Measurements from ENCODE around the gene CNOT3.
A peak's percentile ranks its signal among the peaks of the same experiment; 100 is the strongest.
"Not testable (repeated sequence)": the region's sequence is repeated elsewhere in the genome, so short reads cannot be mapped to it uniquely, and the experiment has no call there.

Gene CNOT3

DNA sequence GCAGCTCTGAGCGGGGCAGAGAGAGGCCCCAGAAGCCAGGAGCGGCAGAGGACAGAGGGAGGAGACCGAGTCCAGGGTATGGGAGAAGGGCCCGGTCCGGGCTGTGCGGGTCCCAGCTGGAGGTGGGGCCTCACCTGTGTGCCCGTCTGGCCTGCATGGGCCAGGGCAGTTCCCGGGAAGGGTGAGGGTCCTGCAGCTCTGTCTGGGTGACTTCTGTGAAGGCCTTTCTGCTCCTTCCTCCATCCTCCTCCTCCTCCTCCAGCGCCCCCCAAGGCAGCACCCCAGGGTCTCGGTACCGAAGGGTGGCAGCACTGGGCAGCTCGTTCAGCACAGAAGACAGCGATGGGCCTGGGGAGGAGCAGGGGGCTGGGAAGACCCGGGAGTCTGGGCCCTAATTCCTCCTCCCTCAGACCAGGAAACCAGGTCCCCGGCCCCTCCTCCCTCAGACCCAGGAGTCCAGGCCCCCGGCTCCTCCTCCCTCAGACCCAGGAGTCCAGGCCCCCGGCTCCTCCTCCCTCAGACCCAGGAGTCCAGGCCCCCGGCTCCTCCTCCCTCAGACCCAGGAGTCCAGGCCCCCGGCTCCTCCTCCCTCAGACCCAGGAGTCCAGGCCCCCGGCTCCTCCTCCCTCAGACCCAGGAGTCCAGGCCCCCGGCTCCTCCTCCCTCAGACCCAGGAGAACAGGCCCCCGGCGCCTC, 34.3 kb downstream of the CNOT3 start:
- DNase-seq (ENCODE audit: low read depth): not testable (repeated sequence)

DNA sequence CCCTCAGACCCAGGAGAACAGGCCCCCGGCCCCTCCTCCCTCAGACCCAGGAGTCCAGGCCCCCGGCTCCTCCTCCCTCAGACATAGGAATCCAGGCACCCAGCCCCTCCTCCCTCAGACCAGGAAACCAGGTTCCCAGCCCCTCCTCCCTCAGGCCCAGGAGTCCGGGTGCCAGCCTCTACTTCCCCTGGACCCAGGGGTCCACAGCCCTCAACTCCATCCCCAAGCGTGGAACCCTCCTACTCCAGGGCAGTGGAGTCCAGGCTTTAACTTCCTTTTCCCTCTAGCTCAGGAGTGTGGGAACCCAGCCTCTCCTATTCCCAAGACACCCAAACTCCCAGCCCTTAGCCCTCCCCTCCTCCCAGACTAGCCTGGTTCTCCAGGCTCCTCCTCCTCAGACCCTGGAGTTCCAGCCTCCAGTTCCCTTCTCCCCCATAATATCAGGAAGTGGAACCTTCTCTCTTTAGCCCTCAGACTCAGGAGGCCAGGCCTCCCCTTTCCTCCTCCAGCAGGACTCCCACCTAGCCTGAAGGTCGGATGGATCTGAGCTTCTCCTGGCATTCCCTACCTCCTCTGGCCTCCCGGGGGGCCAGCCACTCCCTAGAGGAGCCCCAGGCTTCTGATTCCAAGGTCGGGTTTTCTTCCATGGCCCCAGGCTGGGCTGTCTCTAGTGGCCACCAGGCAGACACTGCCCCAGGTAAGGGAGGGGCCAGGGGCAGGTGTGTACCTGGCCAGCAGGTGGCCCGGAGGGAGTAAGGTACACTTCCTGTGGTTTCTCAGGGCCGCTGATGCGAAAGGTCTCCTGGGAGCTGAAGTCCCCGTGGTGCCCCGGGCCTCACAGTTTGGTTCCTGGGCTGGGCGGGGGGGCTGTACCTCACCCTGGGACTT, 35.2 kb downstream of the CNOT3 start, which contains the start of gene TMC4:
TSS of gene TMC4 (minus strand) at position 690 of the 888 bp plus-strand sequence. CDS start at position 647, 43 bp downstream.
- DNase-seq (ENCODE audit: low read depth): no peak

DNA sequence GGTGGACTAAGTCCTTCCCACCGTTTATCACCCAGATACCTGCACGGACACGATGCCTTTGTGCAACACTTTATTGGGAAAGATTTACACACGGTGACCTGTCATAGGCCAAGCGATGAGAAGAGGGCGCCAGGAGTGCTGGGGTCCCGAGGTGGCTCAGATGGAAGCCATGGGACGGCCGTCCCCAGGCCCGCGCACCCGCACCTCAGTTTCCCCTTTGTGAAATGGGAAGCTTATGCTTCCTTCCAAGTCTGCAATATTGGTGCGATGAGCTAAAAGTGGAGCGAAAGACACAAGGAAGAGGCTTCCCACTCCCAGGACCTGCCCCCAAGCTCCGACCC, 35.8 kb downstream of the CNOT3 start:
- DNase-seq (ENCODE audit: low read depth): no peak

DNA sequence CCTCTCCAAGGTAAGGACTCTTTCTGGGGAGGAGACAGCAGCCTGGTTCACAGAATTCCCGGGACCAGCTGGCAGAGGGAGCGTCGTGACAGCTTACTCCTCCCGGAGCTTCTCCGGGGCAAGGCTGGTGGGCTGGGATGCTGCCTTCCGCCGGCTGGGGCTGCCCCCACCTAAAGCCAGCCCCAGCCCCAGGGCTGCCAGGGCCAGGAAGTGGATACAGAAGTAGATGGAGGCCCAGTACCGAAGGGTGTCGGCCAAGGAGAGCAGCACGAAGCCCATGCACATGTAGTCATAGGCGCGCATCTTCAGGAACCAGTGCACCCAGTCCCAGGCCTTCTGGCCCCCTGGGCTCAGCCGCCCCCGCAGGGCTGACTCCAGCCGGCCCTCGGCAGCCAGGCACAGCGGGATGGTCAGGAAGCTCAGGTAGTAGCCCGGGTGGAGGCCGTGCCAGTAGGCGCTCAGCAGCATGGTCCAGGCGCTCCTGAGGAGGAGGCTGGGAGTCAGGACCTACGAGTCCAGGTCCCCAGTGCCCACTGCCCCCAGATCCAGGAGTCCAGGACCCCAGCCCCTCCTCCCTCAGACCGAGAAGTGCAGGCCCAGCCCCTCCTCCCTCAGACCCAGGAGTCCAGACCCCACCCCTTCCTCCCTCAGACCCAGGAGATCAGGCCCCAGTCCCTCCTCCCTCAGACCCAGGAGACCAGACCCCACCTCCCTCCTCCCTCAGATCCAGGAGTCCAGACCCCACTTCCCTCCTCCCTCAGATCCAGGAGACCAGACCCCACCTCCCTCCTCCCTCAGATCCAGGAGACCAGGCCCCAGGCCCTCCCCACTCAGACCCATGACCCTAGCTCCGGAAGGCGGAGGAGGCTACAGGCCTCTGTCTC, 36.6 kb downstream of the CNOT3 start:
- DNase-seq (ENCODE audit: low read depth): no peak

DNA sequence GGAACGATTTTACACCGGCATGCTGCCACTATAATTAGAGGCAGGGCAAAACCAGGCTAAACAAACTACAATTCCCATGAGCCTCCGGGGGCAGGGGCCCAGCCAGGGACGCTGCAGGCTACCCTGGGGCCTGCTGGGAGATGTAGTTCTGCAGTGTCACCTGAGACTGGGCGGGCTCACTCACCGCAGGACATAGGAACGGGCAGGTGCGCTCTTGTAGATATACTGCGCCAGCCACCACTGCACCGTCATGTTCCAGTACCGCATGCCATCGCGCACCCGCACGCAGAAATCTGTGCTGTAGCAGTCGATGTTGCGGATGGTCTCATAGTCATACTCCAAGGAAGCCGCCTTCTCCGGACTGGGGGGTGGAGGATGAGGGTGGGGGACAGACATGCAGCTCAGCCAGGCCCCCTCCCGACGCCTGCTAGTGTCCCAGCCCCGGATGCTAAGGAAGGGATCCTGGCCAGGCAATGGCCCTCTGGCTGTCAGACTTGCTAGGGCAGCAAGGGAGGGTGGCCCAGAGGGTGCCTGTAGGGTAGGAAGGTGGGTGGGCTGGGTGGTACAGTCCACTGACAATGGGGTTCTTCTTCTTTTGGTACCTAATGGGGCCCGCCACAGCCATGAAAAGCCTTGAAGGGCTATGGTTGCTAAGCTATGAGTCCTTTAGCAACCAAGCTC, 41.2 kb downstream of the CNOT3 start:
- DNase-seq (ENCODE audit: low read depth): no peak

DNA sequence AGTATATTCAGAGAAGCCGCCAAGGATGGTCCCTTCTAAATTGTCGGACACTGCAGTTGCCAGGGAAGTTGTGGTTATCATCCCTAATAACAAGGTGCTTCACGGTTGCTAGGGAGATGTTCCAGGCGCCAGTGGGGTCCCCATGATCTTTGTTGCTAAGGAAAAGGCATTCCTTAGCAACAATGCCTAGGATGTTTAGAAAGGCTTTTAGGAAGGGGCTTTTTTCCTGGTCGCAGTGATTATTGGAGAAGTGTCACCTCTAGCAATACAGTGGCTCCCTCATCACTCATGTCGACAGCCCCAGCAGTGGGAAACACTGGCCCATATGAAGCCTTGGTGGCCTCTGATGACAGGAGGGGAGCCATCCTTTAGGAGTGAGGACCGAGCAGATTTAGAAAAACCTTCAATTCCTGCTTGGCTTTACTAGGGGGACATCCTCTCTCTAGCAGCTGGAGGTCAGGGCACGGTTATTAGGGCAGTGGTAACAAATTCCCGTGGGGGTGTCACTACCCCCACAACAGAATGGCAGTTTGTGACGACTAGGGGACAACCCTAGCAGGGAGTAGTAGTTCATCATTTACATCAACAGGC, 41.8 kb downstream of the CNOT3 start:
- no peak for DNase-seq (ENCODE audit: low read depth)

DNA sequence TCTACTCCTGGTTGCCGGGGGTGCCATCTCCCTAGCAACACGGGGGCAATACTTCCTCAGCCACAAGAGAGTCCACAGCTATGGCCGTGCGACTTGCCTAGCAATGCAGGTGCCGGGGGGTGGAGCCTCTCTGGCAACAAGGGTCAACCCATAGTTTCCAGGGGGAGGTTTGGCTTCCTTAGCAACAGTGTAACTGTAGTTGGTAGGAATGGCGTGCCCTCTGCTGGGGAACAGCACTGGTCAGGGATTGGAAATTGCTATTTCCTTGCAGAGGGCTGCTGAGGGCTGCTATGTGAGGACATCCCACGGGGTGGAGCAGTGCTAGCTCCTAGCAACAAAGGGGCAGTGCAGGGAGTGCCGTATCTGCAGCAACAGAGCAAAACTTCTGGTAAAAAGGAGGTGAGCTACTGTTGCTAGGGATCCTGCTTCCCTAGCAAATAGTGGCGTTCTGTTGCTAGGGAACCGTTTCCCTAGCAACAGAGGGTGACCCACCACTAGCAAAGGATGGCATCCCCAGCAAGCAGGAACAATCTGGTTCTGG, 42.4 kb downstream of the CNOT3 start:
- DNase-seq (ENCODE audit: low read depth): no peak

DNA sequence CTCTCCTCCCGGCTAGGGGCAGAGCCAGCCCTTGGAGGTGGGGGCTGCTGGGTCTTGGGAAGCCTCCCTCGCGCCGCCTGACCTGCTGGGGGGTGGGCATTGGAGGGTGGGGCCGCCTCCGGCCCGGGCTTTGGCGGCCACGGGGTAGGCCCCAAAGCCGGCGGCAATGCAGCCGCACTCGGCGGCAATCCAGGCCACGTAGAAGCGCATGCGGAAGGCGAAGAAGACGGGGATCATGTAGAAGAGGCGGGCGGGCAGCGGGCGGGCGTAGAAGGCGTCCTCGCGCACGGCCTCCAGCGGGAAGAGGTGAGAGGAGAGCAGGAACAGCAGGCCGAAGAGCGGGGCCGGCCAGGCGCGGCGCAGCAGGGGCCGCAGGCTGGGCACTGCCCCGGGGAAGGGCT, 43.1 kb downstream of the CNOT3 start:
- no peak for DNase-seq (ENCODE audit: low read depth)

DNA sequence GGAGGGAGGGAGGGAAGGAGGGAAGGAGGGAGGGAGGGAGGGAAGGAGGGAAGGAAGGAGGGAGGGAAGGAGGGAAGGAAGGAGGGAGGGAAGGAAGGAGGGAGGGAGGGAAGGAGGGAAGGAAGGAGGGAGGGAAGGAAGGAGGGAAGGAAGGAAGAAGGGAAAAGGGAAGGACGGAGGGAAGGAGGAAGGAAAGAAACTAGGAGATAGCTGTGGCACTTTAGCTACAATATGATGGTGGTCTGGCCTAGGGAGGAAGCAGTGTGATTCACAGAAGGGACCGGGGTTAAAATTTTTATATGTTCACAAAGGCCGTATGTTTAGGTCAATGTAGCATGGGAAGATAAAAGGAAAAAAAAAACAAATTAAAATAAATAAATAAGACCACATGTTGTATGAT, 44.3 kb downstream of the CNOT3 start:
- DNase-seq (ENCODE audit: low read depth): not testable (repeated sequence)

DNA sequence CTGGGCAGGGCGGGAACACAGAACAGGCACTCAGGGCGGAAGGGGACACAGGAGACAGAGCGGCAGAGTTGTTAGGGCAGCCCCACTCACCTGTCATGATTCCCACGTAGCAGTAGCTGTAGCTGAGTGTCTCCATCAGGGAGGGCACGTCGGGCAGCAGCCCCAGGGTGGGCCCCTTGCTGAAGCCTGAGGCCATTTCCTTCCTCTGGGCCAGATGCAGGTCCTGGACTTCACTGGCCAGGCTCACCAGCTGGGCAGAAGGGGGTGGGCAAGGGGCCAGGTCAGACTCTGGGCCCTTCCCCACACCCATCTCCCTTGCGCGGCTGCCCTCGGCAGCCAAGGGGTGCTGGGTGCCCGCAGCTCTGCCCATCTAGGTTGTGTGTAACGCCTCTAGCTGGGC, 45.9 kb downstream of the CNOT3 start:
- DNase-seq (ENCODE audit: low read depth): no peak

DNA sequence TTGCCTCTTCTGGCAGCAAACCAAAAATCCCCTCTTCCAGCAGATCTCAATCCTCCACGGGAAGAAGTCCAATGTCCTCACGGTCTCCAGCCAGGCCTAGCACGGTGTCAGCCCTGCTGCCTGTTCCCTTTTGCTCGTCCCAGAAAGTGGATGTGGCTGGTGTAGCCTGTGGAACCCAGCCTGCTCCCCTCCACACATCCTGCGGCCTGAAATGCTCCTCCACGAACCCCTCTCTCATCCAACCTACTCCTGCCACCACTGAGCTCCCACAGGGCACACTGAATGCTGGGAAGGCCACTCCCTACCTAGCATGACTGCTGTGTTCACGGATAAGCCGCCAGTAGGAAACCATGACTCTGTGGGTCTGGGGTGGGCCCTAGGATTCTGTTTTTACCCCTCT, 48.8 kb downstream of the CNOT3 start:
- DNase-seq (ENCODE audit: low read depth): no peak

DNA sequence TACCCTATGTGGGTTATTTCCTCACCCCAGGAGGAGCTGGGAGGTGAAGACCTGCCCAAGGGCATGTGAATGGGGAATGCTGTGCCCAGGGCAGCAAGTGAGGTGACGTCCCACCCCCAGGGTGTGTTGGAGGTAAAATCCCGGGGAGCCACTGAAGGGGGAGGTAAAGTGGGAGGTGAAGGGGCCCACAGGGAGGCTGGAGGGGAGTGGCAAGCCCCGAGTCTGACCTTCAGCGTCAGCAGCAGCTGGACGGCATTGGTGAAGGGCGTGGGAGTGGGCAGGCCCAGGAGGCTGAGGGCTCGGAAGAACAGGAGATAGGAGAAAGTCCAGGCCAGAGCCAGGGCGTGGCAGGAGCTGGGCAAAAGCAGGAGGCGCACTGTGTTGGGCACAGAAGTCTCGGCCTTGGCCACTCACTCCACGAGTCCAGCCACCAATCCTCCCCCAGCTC, 49.4 kb downstream of the CNOT3 start:
- DNase-seq (ENCODE audit: low read depth): no peak

DNA sequence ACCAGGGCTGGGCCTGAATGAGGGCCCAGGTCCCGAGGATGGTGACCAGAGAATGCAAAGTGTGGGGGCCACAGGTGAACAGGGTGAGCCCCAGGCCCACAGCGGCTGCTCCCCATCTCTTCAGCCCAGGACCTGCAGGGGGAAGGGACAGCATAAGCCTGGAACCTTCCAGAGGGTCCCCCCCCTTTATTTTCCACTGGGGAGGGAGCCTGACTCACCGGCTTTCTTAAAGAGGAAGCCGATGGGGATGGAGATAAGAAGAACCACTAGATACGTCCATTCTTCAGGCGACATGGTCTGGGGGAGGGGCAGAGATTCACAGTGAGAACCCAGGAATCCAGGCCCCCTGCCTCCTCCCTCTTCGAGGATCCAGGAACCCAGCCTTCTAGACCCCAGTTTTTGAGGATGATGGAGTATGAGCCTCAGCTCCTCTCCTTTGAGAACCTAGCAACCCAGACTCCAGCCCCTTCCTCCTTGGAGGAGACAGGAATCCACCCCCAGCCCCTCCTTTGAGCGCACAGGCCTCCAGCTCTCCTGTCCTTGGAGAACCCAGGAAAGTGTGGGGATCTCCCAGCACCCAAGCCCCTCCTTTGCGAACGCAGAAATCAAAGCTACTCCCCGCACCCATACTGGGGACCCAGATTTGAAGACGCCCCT, 50.8 kb downstream of the CNOT3 start:
- DNase-seq (ENCODE audit: low read depth): no peak

DNA sequence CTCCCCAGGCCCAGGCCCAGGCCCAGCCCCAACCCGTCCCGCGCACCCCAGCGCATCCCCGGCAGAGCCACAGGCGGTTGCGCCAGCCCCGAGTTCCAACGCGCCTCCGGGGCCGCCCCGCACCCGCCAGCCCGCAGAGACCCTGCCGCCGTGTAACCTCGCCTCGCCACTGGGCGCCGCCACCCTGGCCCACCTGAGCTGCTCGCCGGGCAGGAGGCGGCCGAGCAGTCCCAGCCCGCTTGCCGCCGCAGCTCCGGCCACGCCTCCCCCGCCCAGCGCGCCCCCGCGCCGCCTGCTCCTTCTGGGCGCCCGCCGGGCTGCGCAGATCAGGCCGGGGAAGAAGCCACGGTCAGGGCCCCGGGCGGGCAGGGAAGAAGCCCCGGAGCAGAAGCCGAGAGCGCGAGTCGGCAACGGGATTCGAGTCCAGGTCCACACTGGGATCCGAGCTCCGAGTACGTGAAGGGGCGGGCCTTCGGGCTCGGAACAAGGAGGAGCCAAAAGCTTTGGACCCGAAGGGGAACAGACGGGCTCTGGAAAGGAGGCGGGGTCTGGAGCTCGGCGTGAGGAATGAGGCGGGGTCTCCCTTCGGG, 51.7 kb downstream of the CNOT3 start, which contains the start of gene MBOAT7:
TSS of gene MBOAT7 (minus strand) at position 436 of the 590 bp plus-strand sequence. CDS start 1,072 bp downstream, outside the sequence.
- no peak for DNase-seq (ENCODE audit: low read depth)

DNA sequence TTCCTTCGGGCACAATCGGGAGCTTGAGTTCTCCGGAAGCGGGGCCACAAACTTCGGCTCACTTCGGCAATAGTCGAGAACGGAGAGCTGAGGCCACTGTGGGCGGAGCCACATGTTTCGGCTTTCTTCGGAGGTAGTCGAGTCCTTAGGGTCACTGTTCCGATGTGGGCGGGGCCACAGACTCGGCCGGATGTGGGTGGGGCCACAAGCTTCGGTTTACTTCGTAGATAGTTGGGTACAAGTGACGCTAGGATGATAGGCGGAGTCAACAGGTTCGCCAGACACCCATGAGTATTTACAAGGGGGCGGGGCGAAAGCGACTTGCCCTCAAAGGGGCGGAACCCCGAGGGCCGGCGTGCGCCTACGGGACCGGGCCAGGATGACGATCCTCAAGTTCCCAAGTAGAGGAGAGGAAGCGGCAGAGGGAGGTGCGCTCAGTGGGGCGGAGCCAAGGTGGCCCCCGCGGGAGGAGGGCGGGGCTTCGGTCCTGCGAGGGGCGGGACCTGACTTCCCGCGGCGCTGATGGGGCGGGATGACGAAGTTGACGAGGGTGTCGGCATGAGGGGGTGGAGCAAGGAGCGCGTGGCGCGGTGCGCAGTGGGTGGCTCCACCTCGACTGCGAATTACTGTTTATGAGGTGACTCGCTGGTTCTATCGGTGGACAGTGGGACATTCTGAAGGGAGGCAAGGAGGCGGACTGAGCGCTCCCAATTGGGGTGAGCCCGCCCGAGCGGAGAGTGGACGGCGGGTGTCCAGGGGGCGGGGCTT, 52.4 kb downstream of the CNOT3 start:
- DNase-seq (ENCODE audit: low read depth): peak; percentile 100

DNA sequence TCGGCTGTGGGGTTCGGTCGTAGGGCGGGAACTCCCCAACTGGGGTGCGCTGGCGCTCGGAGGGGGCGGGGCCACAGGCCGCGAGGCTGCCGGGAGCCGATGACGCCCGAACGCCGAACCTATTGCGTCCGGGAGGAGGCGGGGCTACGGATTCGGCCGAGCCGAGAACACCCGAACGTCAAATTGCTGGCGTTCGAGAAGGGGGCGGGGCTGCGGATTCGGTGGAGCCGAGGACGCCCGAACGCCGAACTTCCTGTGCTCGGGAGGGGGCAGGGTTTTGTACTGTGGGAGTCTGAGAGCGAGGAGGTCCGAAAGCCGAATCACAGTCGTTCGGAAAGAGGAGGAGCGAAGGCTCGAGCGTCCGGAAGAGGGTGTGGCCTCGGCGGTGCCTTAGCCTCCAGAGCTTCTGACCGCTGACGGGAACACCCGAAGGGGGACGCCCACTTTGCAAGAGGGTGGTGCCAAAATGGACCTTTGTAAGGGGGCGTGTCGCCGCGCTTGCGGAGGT, 53.0 kb downstream of the CNOT3 start:
- DNase-seq (ENCODE audit: low read depth): peak; percentile 100

DNA sequence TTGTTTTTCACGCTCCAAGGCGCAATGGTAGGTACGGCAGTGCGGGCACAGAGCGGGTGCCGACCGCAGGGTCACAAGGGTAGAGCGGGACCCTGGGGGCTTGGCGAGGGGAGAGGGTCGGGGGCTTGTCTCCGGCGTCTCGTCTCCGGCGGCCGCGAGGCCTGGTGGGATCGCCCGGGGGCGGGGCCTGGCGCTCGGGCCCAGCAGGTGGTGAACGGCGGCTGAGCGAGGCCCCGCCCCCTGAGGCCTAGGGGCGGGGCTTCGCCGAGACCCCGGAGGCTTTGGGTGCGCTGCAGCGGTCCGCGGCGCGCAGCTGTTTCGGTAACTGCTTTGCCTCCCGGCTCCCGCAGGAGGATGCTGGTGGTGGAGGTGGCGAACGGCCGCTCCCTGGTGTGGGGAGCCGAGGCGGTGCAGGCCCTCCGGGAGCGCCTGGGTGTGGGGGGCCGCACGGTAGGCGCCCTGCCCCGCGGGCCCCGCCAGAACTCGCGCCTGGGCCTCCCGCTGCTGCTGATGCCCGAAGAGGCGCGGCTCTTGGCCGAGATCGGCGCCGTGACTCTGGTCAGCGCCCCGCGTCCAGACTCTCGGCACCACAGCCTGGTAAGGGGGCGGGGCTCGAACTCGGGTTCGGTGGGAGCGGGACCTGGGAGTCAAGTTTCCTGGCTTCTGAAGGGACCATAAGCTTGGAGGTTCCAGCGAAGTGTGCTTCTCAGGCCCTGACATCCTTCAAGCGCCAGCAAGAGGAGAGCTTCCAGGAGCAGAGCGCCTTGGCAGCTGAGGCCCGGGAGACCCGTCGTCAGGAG, 53.6 kb downstream of the CNOT3 start, which contains the start of gene TSEN34:
TSS of gene TSEN34 (plus strand) at position 298 of the 800 bp plus-strand sequence. CDS start at position 355, 57 bp downstream.
- DNase-seq (ENCODE audit: low read depth): peak; percentile 77

Data from stimulated activated CD8-positive, alpha-beta memory T cell treated with anti-CD3 and anti-CD28 coated beads, Interleukin-4, amount 100 ng/mL, for 24 hours (primary cell).